Activated CD4-positive, alpha-beta T cell treated with anti-CD3 and anti-CD28 coated beads for 48 hours (primary cell): Measurements from ENCODE around the gene UBAP1L.

Experiments used
- DNase-seq: peaks from one replicate; pipeline ENCODE4 v3.0.0-alpha.2; 2020

The UBAP1L gene

GRCh38 chr15:65062061-65062460 is 52.9 kb downstream of the UBAP1L start:
- no peak for DNase-seq

DNA sequence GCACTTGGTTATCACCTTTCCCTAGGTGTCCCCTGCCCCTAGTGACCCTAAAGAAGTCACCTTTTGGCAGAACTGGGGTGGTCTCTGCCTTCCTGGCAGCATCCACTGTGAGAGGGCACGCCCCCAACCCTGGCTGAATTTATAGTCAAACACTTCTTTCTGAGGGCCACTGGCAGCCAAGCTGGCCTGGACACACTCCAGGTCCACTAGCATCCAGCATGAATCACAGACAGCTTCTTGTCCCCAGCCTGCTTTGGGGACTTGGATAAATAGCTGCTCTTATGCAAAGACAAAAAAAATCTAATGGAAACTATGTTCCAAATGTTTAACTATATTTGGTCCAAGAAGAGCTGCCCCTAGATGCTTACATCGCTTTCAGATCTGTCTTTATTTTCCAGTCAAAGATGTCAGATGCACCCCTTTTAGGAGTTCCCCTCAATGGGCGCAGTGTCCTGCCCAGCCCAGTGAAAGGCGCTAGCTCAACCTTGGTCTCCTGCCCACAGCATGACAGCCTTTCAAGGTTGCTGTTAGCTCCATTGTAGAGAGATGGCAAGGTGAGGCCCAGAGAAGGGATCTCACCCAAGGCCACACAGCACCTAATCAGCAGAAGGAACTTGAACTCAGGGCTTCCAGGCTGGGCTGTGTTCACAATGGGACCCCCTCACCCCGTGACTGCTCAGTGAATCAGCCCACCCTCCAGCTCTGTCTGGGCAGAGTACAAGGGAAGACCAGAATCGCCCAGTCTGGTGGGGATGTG is 54.2 kb downstream of the UBAP1L start:
- no peak for DNase-seq

- no peak for DNase-seq
These were observed 54.9 kb downstream of the UBAP1L start for GRCh38 chr15:65059931-65060596.

DNA sequence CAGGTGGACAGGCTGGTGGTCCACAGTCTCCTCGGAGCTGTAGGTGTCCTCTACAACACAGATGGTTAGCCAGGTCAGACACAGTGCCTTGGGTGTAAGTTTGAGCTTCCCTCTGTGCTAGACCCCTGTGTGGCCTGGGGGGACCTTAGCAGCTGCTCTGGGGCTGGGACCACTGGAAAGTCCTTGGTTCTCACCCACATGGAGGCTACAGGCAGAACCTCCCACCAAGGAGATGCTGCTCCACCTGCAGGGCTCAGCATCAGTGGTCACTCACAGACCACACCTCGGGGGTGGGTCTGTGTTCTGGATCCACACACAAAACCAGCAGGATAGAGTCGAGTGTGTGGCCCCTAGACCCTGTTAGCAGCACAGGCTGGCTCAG is 55.6 kb downstream of the UBAP1L start:
- DNase-seq = no peak

GRCh38 chr15:65058394-65059368 is 56.3 kb downstream of the UBAP1L start:
- no peak for DNase-seq

DNA sequence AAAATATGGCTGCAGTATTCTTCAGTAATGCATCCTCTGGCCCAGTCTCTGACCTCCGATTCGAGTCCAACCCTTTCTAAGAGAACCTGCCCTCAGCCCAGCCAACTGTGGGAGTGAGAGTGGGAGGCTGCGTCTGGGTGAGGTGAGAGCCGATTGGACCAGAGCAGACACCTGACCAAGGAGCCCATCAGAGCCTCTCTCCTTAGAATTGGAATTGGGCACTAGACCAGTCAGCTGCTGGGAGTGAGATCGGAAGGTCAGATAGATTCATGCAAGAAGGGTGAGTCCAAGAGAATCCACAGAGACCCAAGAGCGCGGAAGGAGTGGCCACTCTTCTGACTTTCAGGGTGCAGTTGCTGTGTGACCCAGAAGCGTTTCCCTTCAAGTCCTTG is 57.5 kb downstream of the UBAP1L start:
- no peak for DNase-seq

DNA sequence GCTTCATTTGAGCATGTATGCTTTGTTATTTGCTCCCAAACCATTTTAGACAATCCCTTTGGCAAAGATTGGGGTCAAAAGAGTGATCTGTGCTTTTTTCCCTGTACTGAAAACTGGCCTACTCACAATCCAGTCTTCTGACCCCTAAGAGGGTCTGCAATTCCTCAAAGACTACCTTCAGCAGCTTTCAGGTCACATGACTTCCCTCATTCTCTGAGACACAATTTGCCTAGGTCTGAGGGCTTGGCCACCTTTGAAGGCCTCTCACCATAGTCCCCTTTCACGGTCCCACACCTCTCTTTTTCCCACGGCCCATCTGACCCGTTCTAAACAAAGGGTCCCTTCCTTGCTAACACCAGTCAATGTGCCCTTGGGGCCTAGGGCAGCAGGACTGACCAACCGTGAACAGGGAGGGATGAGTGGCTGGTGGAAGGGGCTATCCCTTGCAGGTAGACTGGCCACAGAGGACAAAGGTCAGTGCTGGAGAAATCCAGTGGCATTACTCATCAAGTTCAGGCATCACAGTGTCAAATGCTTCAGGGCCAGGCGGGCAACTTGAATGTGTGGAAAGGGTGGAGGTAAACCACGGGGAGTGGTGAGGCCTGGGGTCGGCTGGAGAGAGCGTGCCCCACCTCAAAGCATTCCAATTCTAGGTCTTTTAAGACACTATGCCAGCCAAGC is 58.0 kb downstream of the UBAP1L start:
- DNase-seq = no peak

GRCh38 chr15:65056106-65056505 is 58.9 kb downstream of the UBAP1L start:
- no peak for DNase-seq

DNA sequence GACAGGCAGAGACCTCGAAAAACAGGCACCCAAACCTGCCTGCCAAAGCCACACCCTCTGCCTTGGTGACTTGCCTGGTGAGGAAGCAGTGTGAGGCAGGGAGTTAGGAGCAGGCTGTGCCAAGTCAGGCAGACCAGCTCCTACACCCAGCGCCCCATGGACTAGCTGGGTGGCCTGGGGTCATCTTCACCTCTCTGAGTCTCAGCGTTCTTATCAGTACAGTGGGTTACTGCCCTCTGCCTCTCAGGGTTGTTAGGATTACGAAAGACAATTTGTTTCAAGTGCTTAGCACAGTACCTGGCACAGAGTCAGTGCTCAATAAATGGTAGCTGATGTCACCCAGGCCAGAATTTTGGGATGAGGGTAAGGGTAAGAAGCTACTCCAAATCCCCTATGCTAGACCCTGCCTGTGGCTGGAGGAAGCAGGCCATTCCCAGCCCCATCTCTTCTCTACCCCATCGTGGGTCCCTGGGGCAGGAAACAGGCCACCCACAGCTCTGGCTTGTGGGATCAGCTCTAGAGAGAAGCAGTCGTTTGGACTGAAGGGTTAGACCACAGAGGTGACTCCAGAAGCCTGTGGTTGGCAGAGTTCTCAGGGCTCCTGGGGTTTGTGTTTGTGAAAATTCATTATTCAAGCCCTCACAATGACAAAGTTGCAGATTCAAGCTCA is 59.7 kb downstream of the UBAP1L start:
- DNase-seq = no peak

DNA sequence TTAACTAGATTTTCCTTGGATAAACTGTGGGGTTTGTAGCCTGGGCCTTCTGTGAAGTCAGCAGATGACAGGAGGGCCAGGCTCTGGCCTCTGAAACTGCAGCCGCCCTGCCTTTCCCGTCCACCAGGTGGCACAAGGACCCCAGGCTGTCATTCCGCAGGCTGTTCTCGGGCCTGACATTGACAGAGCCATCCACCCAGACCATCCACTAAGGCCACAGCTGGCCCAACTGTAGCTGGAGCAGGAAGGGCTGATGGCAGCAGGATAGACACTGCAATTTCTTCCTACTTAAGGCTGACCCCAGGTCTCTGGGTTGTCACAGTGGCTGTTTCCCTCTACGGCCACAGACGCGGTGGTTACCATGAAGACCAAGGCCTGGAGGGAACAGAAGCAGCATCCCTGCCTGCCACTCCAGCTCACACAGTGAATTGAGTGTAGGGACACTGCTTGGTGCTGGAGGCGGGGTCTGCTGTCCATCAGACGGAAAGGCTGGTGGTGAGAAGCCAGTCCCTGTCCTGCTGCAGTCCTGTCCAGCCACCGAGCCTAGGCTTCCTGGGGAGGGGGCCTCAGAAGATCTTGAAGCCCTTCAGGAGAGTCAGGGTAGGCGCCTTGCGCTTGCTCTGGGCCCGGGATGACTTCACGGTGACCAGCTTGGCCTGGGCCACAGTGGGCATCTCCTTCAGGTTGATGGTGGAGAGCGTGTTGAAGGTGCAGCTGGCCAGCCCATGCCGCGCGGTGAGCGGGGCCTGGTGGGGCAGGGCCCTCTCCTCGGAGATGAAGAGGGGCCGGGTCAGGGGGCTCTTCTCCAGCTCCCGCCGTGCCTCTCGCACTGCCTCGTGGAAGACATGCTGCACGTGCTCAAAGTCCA is 60.4 kb downstream of the UBAP1L start:
- DNase-seq = peak; percentile 74

DNA sequence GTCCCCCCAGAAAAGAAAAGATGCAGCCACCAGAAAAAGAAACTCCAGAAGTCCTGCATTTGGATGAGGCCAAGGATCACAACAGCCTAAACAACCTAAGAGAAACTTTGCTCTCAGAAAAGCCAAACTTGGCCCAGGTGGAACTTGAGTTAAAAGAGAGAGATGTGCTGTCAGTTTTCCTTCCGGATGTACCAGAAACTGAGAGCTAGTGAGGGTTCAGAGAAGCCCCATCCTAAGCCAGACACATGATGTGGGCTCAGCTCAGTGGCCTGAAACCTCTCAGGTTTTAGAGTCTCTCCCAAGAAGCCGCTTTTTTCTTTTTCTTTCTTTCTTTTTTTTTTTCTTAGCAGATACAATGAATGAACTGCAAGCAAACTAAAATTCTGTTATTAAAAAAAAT is 62.0 kb downstream of the UBAP1L start:
- DNase-seq = no peak

DNA sequence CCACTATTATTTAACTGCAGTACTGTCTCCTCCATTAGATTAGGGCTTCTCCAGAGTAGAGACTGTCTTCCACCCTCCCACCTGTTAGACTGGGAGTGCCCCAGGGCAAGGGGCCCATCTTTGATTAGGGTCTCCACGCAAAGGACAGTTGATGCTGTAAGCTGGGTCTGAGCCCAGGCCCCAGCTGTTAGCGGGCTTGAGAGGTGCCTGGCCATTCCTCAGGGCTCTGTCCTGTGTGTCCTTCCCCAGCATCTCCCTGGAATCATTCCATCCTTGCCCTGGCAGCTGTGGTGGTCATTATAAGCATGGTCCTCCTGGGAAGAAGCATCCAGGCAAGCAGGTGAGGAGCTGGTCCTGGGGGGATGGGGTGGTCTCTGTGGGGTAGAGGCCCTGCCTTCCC is 63.7 kb downstream of the UBAP1L start:
- DNase-seq = no peak

DNA sequence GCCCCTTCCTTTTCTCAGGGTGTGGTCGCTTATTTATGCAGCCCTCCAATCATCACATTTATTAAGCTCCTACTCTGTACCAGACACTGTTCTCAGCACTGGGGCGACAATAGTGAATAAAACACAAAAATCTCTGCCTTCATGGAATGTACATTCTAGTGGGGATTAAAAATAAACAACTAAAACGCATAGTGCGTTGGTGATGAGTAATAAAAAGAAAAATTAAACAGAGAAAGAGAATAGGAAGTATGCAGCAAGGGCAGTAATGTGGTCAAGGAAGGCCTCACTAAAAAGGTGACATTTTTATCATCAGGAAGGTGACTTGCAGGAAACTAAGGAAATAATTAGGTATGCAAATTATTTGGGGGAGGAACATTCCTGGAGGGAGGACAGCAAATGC is 64.7 kb downstream of the UBAP1L start:
- no peak for DNase-seq

GRCh38 chr15:65049418-65049840 is 65.6 kb downstream of the UBAP1L start:
- DNase-seq = peak; percentile 94

DNA sequence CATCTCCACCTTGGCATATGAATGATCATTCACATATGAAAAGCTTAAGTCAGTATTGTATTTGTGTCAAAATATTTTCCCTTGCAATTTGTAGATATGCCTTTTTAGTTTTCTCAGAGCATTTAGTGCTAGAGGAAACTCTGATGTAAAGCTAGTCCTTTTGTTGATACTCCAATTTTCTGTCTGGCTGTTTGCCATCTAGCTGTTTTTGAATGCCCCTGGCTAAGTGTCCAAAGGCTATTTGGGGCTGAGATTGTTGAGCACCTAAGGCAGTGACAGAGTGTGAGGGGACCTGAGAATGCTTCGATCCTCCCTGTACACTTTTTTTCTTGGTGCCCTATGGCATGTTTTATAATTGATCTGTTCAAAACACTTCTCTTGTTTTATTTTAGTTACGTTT is 66.8 kb downstream of the UBAP1L start:
- no peak for DNase-seq

DNA sequence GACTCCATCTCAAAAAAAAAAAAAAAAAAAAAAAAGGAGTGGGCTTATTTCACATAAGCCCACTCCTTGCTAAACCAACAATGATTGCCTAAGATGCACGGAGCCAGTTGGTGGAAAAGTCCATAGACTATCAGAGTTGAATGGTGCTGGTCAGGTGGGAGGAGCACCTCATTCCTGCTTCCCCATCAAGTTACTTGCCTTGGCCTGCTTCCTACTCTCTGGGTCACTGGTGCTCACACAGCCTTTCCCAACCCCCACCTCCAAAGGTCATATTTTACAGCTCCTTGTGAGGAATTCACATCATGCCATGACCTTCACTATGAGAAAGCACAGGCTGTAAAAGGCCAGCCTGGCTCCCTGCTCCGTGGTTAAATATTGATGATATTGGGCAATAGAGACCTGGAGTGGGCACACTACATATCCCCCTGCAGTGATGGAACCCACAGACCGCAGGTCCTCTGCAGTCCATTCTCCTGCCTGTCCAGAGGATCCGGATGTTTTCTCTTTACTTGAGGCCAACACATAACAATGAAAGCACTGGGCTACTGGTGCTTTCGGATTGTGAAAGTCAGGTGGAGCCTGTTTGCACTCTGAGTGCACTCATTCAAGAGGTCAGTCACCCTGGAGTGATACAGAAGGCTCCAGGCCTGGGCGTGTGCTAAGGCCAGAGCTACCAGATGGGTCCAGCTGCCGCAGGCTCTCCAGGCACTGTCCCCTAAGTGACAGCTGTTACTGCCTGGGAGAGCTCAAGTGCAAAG is 70.1 kb downstream of the UBAP1L start, which contains the start of gene SLC51B:
SLC51B (plus strand) TSS at position 664 of the 758 bp plus-strand sequence. CDS start 4,618 bp downstream, outside the sequence.
- DNase-seq = no peak

DNA sequence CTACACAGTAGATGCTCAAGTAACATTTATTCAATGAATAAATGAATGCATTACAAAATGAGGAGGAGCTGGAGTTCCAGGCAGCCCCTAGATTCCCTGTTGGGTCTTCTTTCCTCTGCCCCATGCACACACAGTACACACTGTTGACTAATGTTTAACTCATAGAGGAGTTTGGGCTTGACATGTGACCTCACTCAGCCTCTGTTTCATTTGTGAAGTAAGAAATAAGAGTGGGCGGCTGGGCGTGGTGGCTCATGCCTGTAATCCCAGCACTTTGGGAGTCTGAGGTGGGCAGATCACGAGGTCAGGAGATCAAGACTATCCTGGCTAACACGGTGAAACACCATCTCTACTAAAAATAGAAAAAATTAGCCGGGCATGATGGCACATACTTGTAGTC is 70.8 kb downstream of the UBAP1L start:
- DNase-seq = peak; percentile 49

DNA sequence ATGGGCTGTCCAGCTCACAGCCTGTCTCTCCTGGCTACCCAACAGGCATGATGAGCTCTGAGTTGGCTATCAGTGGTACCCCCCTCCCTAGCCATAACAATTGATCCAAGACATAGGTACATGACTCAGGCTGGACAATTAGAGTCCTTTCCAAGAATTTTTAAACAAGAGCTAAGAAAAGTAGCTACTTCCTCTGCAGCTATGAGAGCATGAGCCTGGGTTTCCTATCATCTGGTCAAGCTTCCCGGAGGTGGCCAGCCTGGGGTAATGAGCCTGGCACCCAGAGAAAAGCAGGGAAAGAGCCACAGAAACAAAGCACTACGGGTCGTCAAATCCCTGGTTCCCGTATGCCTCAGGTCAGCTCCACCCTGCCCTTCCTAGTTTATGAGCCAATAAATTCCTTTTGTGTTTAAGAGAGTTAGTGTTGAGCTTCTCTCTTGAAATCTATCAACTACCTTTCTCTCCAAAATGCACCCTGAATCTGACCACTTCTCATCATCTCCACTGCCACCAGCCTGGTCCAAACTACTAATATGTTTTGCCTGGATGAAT is 72.1 kb downstream of the UBAP1L start:
- no peak for DNase-seq
